ENCODE data around the gene KCNT1. TPM values are rescaled to one million over a fixed set of nuclear protein-coding genes. Genes with fewer than 3 reads are reported as not detected.

The KCNT1 gene
- total and polyA plus RNA-seq, 10 of the 15 experiments (the other 5 are each of a cell fraction or from before 2014, with no cell fraction given) = not detected

- Histone ChIP-seq H3K4me1 (ENCODE audit: control insufficient read depth, insufficient read depth, low read length) (no peaks in the 10 kb centered on the region), H3K9me3 (replicated peaks; ENCODE audit: control insufficient read depth, insufficient read depth, low read length) (no peaks in the 10 kb centered on the region), H3K27me3 (replicated peaks in 1 of 2; ENCODE audit: control insufficient read depth in 2 of 2, insufficient read depth in 2 of 2, low read length in 1 of 2) (no peaks in the 10 kb centered on the region), H4K20me1 (ENCODE audit: control insufficient read depth, insufficient read depth) (no peaks in the 10 kb centered on the region), H3K79me2 (ENCODE audit: control insufficient read depth, insufficient read depth, low read length) (no peaks in the 10 kb centered on the region), H2AFZ (ENCODE audit: control insufficient read depth, low read depth, low read length) (no peak overlapping the region), H3K4me3 (no peak overlapping the region), H3K9ac (ENCODE audit: control insufficient read depth, insufficient read depth, low read length) (no peak overlapping the region), H3K27ac (ENCODE audit: control insufficient read depth, insufficient read depth) (no peak overlapping the region), H3K4me2 (ENCODE audit: control insufficient read depth, insufficient read depth) (no peak overlapping the region), H3K36me3 (ENCODE audit: control insufficient read depth in 2 of 2, insufficient read depth in 2 of 2, low read length in 1 of 2) (no peaks in the 10 kb centered on the region)
- CTCF ChIA-PET = no interaction called here
- ATAC-seq = no peak
- FAIRE-seq = no peak
- in situ Hi-C loops (cut with MboI) (no loop called here), intact Hi-C loops (cut with micrococcal nuclease; ENCODE audit: unreplicated experiment) (no loop called here)
- no peak for DNase-seq (ENCODE audit: low read depth, low spot score)
- no TSS peak for BruUV-seq (replicated peaks)
- TF ChIP-seq SREBF1 (IDR thresholded peaks at IDR 0.05; ENCODE audit: low read length) = no peak
- peak; percentile 19 for TF ChIP-seq BCL3 (IDR thresholded peaks at IDR 0.05; ENCODE audit: borderline replicate concordance, insufficient read depth, low read depth, low read length, poor library complexity, severe bottlenecking)
- POLR2A ChIA-PET = no interaction called here
- 45% methylated on average over 4 of the region's 4 CpGs for WGBS (ENCODE audit: insufficient coverage, insufficient replicate concordance, low lambda C conversion rate, missing lambda C conversion rate)
- RAD21 ChIA-PET (ENCODE audit: unreplicated experiment) = no interaction called here
- SMC1A ChIA-PET (ENCODE audit: uncharacterized antibody, unreplicated experiment) = no interaction called here
These were observed 93.4 kb downstream of the KCNT1 start for GRCh38 chr9:135795391-135795790.

GRCh38 chr9:135796784-135797485, 95.0 kb downstream of the KCNT1 start:
- ChIA-PET CTCF (interaction anchor here (0.6 to 1.0 kb wide), 3 partner anchors 58 to 331 kb away, joined by 3 read pairs; no protein-coding TSS in a partner anchor), SMC1A (ENCODE audit: uncharacterized antibody, unreplicated experiment) (no interaction called here), POLR2A (no interaction called here), RAD21 (ENCODE audit: unreplicated experiment) (no interaction called here)
- Histone ChIP-seq H3K27me3 (replicated peaks in 1 of 2; ENCODE audit: control insufficient read depth in 2 of 2, insufficient read depth in 2 of 2, low read length in 1 of 2) (no peaks in the 10 kb centered on the region), H3K4me1 (ENCODE audit: control insufficient read depth, insufficient read depth, low read length) (no peaks in the 10 kb centered on the region), H3K4me3 (no peak overlapping the region), H3K36me3 (ENCODE audit: control insufficient read depth in 2 of 2, insufficient read depth in 2 of 2, low read length in 1 of 2) (no peaks in the 10 kb centered on the region), H2AFZ (ENCODE audit: control insufficient read depth, low read depth, low read length) (no peak overlapping the region), H3K4me2 (ENCODE audit: control insufficient read depth, insufficient read depth) (no peak overlapping the region), H3K27ac (ENCODE audit: control insufficient read depth, insufficient read depth) (no peak overlapping the region), H3K9ac (ENCODE audit: control insufficient read depth, insufficient read depth, low read length) (no peak overlapping the region), H3K9me3 (replicated peaks; ENCODE audit: control insufficient read depth, insufficient read depth, low read length) (no peaks in the 10 kb centered on the region), H4K20me1 (ENCODE audit: control insufficient read depth, insufficient read depth) (no peaks in the 10 kb centered on the region), H3K79me2 (ENCODE audit: control insufficient read depth, insufficient read depth, low read length) (no peaks in the 10 kb centered on the region)
- no peak for TF ChIP-seq RBBP5 (conservative IDR thresholded peaks at IDR 0.05)
- TF ChIP-seq SPI1 (IDR thresholded peaks at IDR 0.05; ENCODE audit: borderline replicate concordance, insufficient read depth, low read depth, low read length) = no peak
- no peak for TF ChIP-seq STAT1 (conservative IDR thresholded peaks at IDR 0.05)
- no peak for TF ChIP-seq DPF2 (IDR thresholded peaks at IDR 0.05)
- TF ChIP-seq SRF (IDR thresholded peaks at IDR 0.05; ENCODE audit: low read depth in 2 of 2, low read length in 2 of 2) = no peak
- TF ChIP-seq CREM (IDR thresholded peaks at IDR 0.05; ENCODE audit: low read depth) = no peak
- no peak for TF ChIP-seq NR2C1 (IDR thresholded peaks at IDR 0.05)
- TF ChIP-seq SMAD1 (IDR thresholded peaks at IDR 0.05; ENCODE audit: low read depth, partially characterized antibody) = no peak
- in situ Hi-C loops (cut with MboI) = no loop called here
- DNase-seq (ENCODE audit: low read depth, low spot score) = no peak
- no TSS peak for BruUV-seq (replicated peaks)
- ATAC-seq = no peak
- FAIRE-seq = no peak
- WGBS (ENCODE audit: insufficient coverage, insufficient replicate concordance, low lambda C conversion rate, missing lambda C conversion rate) = 65% methylated on average over 22 of the region's 22 CpGs
- intact Hi-C loops (cut with micrococcal nuclease; ENCODE audit: unreplicated experiment) = no loop called here

Measured in GM12878 (cell line).